Measurements from ENCODE around the gene GPN2. TPM values are rescaled to one million over a fixed set of nuclear protein-coding genes. Genes with fewer than 3 reads are reported as not detected.

The GPN2 gene
- total and polyA plus RNA-seq, 2 of the 4 experiments (the other 2 are of a cell fraction) = 15.4 to 22.2 TPM

- Histone ChIP-seq H4K8ac (ENCODE audit: low read depth in 2 of 2, low read length in 2 of 2) (no peak overlapping the region), H2BK15ac (ENCODE audit: low read depth, low read length) (no peak overlapping the region), H2BK120ac (ENCODE audit: low read depth, low read length) (no peak overlapping the region), H2AK5ac (ENCODE audit: low read depth, low read length) (no peak overlapping the region), H4K20me1 (ENCODE audit: insufficient read depth, low read length) (no peaks in the 10 kb centered on the region), H3K4me1 (ENCODE audit: control insufficient read depth, insufficient read depth, low read length) (no peaks in the 10 kb centered on the region), H3K56ac (ENCODE audit: extremely low read depth, insufficient read depth, low read length) (no peak overlapping the region), H3K27ac (ENCODE audit: insufficient read depth, low read length) (no peak overlapping the region), H3K18ac (ENCODE audit: low read depth, low read length) (no peak overlapping the region), H2BK5ac (ENCODE audit: low read depth, low read length, poor library complexity, severe bottlenecking) (no peak overlapping the region), H3K4me3 (ENCODE audit: insufficient read depth, low read depth, low read length) (no peak overlapping the region), H3K79me1 (ENCODE audit: low read depth in 1 of 2, low read length in 2 of 2) (no peaks in the 10 kb centered on the region), H3K9me1 (ENCODE audit: insufficient read depth, low read length) (no peaks in the 10 kb centered on the region), H3K36me3 (ENCODE audit: control insufficient read depth, insufficient read depth, low read length) (no peaks in the 10 kb centered on the region), H3K4me2 (ENCODE audit: low read depth, low read length) (no peak overlapping the region), H2AFZ (replicated peaks; ENCODE audit: low read length, poor library complexity) (no peak overlapping the region), H2BK20ac (ENCODE audit: low read depth, low read length) (no peak overlapping the region), H3K23ac (ENCODE audit: low read depth, low read length) (no peak overlapping the region), H4K91ac (ENCODE audit: insufficient read depth, low read depth, low read length) (no peak overlapping the region), H2AK9ac (replicated peaks; ENCODE audit: low read depth, low read length, poor library complexity) (no peak overlapping the region), H3K27me3 (ENCODE audit: control insufficient read depth, insufficient read depth, low read length) (peaks cover 20% of the 10 kb centered on the region), H3K9me3 (ENCODE audit: control insufficient read depth, insufficient read depth, low read length) (no peaks in the 10 kb centered on the region), H3K4ac (ENCODE audit: low read depth, low read length) (no peak overlapping the region), H4K5ac (ENCODE audit: low read depth, low read length) (no peak overlapping the region), H3K14ac (replicated peaks; ENCODE audit: low read depth, low read length) (no peak overlapping the region), H3K9ac (ENCODE audit: low read depth, low read length) (no peak overlapping the region)
- no peak for ATAC-seq (ENCODE audit: low read depth)
- no TSS peak for BruUV-seq (replicated peaks)
- ChIA-PET CTCF (no interaction called here), POLR2A (ENCODE audit: unreplicated experiment) (no interaction called here)
- in situ Hi-C loops (cut with MboI; ENCODE audit: low sequenced_read_pairs) = no loop called here
- intact Hi-C loops (cut with micrococcal nuclease) = no loop called here
- dilution Hi-C loops (cut with HindIII; ENCODE audit: low sequenced_read_pairs, unreplicated experiment) = no loop called here
- no peak for DNase-seq
- TF ChIP-seq CHD1 (IDR thresholded peaks at IDR 0.05; ENCODE audit: low read depth, low read length) (no peak), MAFK (IDR thresholded peaks at IDR 0.05; ENCODE audit: low read depth, low read length) (no peak), ELK1 (IDR thresholded peaks at IDR 0.05; ENCODE audit: borderline replicate concordance, low read depth, low read length) (no peak), SMC3 (IDR thresholded peaks at IDR 0.05; ENCODE audit: low read depth, low read length) (no peak), RFX5 (IDR thresholded peaks at IDR 0.05; ENCODE audit: low read depth, low read length) (no peak), NFE2L2 (IDR thresholded peaks at IDR 0.05; ENCODE audit: low read depth, low read length) (no peak), RAD21 (IDR thresholded peaks at IDR 0.05; ENCODE audit: low read length) (no peak), CTCF (conservative IDR thresholded peaks at IDR 0.05; ENCODE audit: low read depth, low read length) (no peak), BHLHE40 (IDR thresholded peaks at IDR 0.05; ENCODE audit: low read depth, low read length) (no peak), RCOR1 (IDR thresholded peaks at IDR 0.05; ENCODE audit: insufficient replicate concordance, low read length) (no peak), MAZ (IDR thresholded peaks at IDR 0.05; ENCODE audit: borderline replicate concordance, low read depth, low read length) (no peak), CEBPB (IDR thresholded peaks at IDR 0.05; ENCODE audit: low read depth, low read length) (no peak), USF2 (IDR thresholded peaks at IDR 0.05; ENCODE audit: low read depth, low read length) (no peak), POLR2A (IDR thresholded peaks at IDR 0.05; ENCODE audit: low read depth, low read length) (no peak), MXI1 (IDR thresholded peaks at IDR 0.05; ENCODE audit: borderline replicate concordance, low read depth, low read length) (no peak), FOS (IDR thresholded peaks at IDR 0.05; ENCODE audit: low read depth, low read length) (no peak)
- WGBS, 2 experiments (ENCODE audit: extremely low coverage in 2 of 2, insufficient read length in 1 of 2) = 77% methylated on average over 4 of the region's 5 CpGs; no CpG with 5 or more reads in 1 of the 2 experiments
Measured at GRCh38 chr1:26913389-26913753, 23.3 kb upstream of the GPN2 start.

Data from IMR-90 (cell line).